ENCODE data around the gene MLXIP.
"Not testable (repeated sequence)": the region's sequence is repeated elsewhere in the genome, so short reads cannot be mapped to it uniquely, and the experiment has no call there.

MLXIP gene

GRCh38 chr12:122106843-122107242, 28.3 kb downstream of the MLXIP start:
- Histone ChIP-seq H3K27ac (ENCODE audit: insufficient read depth, low read length, poor library complexity, severe bottlenecking) (no peak overlapping the region), H3K36me3 (ENCODE audit: control insufficient read depth, insufficient read depth, low read length) (no peaks in the 10 kb centered on the region), H3K4me1 (ENCODE audit: control insufficient read depth, insufficient read depth, low read length, poor library complexity, severe bottlenecking) (peaks cover 30% of the 10 kb centered on the region), H3K27me3 (replicated peaks; ENCODE audit: control insufficient read depth, insufficient read depth, low read length, poor library complexity, severe bottlenecking) (no peaks in the 10 kb centered on the region), H3K9me3 (ENCODE audit: control insufficient read depth, low read length) (no peaks in the 10 kb centered on the region), H3K4me3 (ENCODE audit: insufficient read depth, low read depth, low read length, poor library complexity, severe bottlenecking) (no peak overlapping the region)
- no peak for DNase-seq

- no peaks in the 10 kb centered on the region for H3K36me3 ChIP-seq (ENCODE audit: control insufficient read depth, insufficient read depth, low read length)
- H3K9me3 ChIP-seq (ENCODE audit: control insufficient read depth, low read length): no peaks in the 10 kb centered on the region
- H3K27ac ChIP-seq (ENCODE audit: insufficient read depth, low read length, poor library complexity, severe bottlenecking): no peak overlapping the region
- H3K4me3 ChIP-seq (ENCODE audit: insufficient read depth, low read depth, low read length, poor library complexity, severe bottlenecking): no peak overlapping the region
- H3K4me1 ChIP-seq (ENCODE audit: control insufficient read depth, insufficient read depth, low read length, poor library complexity, severe bottlenecking): peaks cover 30% of the 10 kb centered on the region
- no peak for DNase-seq
- no peaks in the 10 kb centered on the region for H3K27me3 ChIP-seq (replicated peaks; ENCODE audit: control insufficient read depth, insufficient read depth, low read length, poor library complexity, severe bottlenecking)
These were observed 28.7 kb downstream of the MLXIP start for GRCh38 chr12:122107261-122107660.

GRCh38 chr12:122111089-122111641, 32.6 kb downstream of the MLXIP start:
- H3K27me3 ChIP-seq (replicated peaks; ENCODE audit: control insufficient read depth, insufficient read depth, low read length, poor library complexity, severe bottlenecking): no peaks in the 10 kb centered on the region
- H3K36me3 ChIP-seq (ENCODE audit: control insufficient read depth, insufficient read depth, low read length): no peaks in the 10 kb centered on the region
- no peak for DNase-seq
- H3K9me3 ChIP-seq (ENCODE audit: control insufficient read depth, low read length): no peaks in the 10 kb centered on the region
- H3K4me1 ChIP-seq (ENCODE audit: control insufficient read depth, insufficient read depth, low read length, poor library complexity, severe bottlenecking): peaks cover 22% of the 10 kb centered on the region
- H3K27ac ChIP-seq (ENCODE audit: insufficient read depth, low read length, poor library complexity, severe bottlenecking): no peak overlapping the region
- no peak overlapping the region for H3K4me3 ChIP-seq (ENCODE audit: insufficient read depth, low read depth, low read length, poor library complexity, severe bottlenecking)

GRCh38 chr12:122116707-122117535, 38.4 kb downstream of the MLXIP start:
- DNase-seq: no peak
- Histone ChIP-seq H3K4me3 (ENCODE audit: insufficient read depth, low read depth, low read length, poor library complexity, severe bottlenecking) (no peak overlapping the region), H3K4me1 (ENCODE audit: control insufficient read depth, insufficient read depth, low read length, poor library complexity, severe bottlenecking) (no peaks in the 10 kb centered on the region)

GRCh38 chr12:122117979-122118378, 39.4 kb downstream of the MLXIP start:
- peaks cover under 1% of the 10 kb centered on the region for H3K4me1 ChIP-seq (ENCODE audit: control insufficient read depth, insufficient read depth, low read length, poor library complexity, severe bottlenecking)
- DNase-seq: no peak
- H3K27me3 ChIP-seq (replicated peaks; ENCODE audit: control insufficient read depth, insufficient read depth, low read length, poor library complexity, severe bottlenecking): no peaks in the 10 kb centered on the region

More at GRCh38 chr12:122116707-122117535, 38.4 kb downstream of the MLXIP start:
- Histone ChIP-seq H3K27me3 (replicated peaks; ENCODE audit: control insufficient read depth, insufficient read depth, low read length, poor library complexity, severe bottlenecking) (no peaks in the 10 kb centered on the region), H3K36me3 (ENCODE audit: control insufficient read depth, insufficient read depth, low read length) (peaks cover 3% of the 10 kb centered on the region), H3K9me3 (ENCODE audit: control insufficient read depth, low read length) (no peaks in the 10 kb centered on the region), H3K27ac (ENCODE audit: insufficient read depth, low read length, poor library complexity, severe bottlenecking) (no peak overlapping the region)

GRCh38 chr12:122121341-122121740, 42.8 kb downstream of the MLXIP start:
- H3K4me1 ChIP-seq (ENCODE audit: control insufficient read depth, insufficient read depth, low read length, poor library complexity, severe bottlenecking); H3K36me3 ChIP-seq (ENCODE audit: control insufficient read depth, insufficient read depth, low read length); H3K27me3 ChIP-seq (replicated peaks; ENCODE audit: control insufficient read depth, insufficient read depth, low read length, poor library complexity, severe bottlenecking); H3K9me3 ChIP-seq (ENCODE audit: control insufficient read depth, low read length); H3K27ac ChIP-seq (ENCODE audit: insufficient read depth, low read length, poor library complexity, severe bottlenecking); DNase-seq; H3K4me3 ChIP-seq (ENCODE audit: insufficient read depth, low read depth, low read length, poor library complexity, severe bottlenecking): not testable (repeated sequence)

More at GRCh38 chr12:122117979-122118378, 39.4 kb downstream of the MLXIP start:
- Histone ChIP-seq H3K9me3 (ENCODE audit: control insufficient read depth, low read length) (no peaks in the 10 kb centered on the region), H3K36me3 (ENCODE audit: control insufficient read depth, insufficient read depth, low read length) (peaks cover 3% of the 10 kb centered on the region), H3K4me3 (ENCODE audit: insufficient read depth, low read depth, low read length, poor library complexity, severe bottlenecking) (no peak overlapping the region), H3K27ac (ENCODE audit: insufficient read depth, low read length, poor library complexity, severe bottlenecking) (no peak overlapping the region)

GRCh38 chr12:122121745-122122144, 43.2 kb downstream of the MLXIP start:
- H3K27me3 ChIP-seq (replicated peaks; ENCODE audit: control insufficient read depth, insufficient read depth, low read length, poor library complexity, severe bottlenecking): no peaks in the 10 kb centered on the region
- no peaks in the 10 kb centered on the region for H3K36me3 ChIP-seq (ENCODE audit: control insufficient read depth, insufficient read depth, low read length)
- no peak overlapping the region for H3K4me3 ChIP-seq (ENCODE audit: insufficient read depth, low read depth, low read length, poor library complexity, severe bottlenecking)
- H3K9me3 ChIP-seq (ENCODE audit: control insufficient read depth, low read length): no peaks in the 10 kb centered on the region
- no peak for DNase-seq
- no peak overlapping the region for H3K27ac ChIP-seq (ENCODE audit: insufficient read depth, low read length, poor library complexity, severe bottlenecking)
- peaks cover 6% of the 10 kb centered on the region for H3K4me1 ChIP-seq (ENCODE audit: control insufficient read depth, insufficient read depth, low read length, poor library complexity, severe bottlenecking)

GRCh38 chr12:122123051-122123760, 44.6 kb downstream of the MLXIP start:
- no peak overlapping the region for H3K27ac ChIP-seq (ENCODE audit: insufficient read depth, low read length, poor library complexity, severe bottlenecking)

GRCh38 chr12:122123761-122124145, 45.2 kb downstream of the MLXIP start:
- no peak overlapping the region for H3K27ac ChIP-seq (ENCODE audit: insufficient read depth, low read length, poor library complexity, severe bottlenecking)
- H3K27me3 ChIP-seq (replicated peaks; ENCODE audit: control insufficient read depth, insufficient read depth, low read length, poor library complexity, severe bottlenecking): no peaks in the 10 kb centered on the region
- no peak overlapping the region for H3K4me3 ChIP-seq (ENCODE audit: insufficient read depth, low read depth, low read length, poor library complexity, severe bottlenecking)
- H3K36me3 ChIP-seq (ENCODE audit: control insufficient read depth, insufficient read depth, low read length): peaks cover 17% of the 10 kb centered on the region
- H3K4me1 ChIP-seq (ENCODE audit: control insufficient read depth, insufficient read depth, low read length, poor library complexity, severe bottlenecking): peaks cover 6% of the 10 kb centered on the region
- DNase-seq: no peak
- H3K9me3 ChIP-seq (ENCODE audit: control insufficient read depth, low read length): no peaks in the 10 kb centered on the region

More at GRCh38 chr12:122123051-122123760, 44.6 kb downstream of the MLXIP start:
- no peak overlapping the region for H3K4me3 ChIP-seq (ENCODE audit: insufficient read depth, low read depth, low read length, poor library complexity, severe bottlenecking)
- DNase-seq: peak; percentile 31 to 57 (median 42)
- H3K9me3 ChIP-seq (ENCODE audit: control insufficient read depth, low read length): no peaks in the 10 kb centered on the region
- peaks cover 6% of the 10 kb centered on the region for H3K4me1 ChIP-seq (ENCODE audit: control insufficient read depth, insufficient read depth, low read length, poor library complexity, severe bottlenecking)
- H3K27me3 ChIP-seq (replicated peaks; ENCODE audit: control insufficient read depth, insufficient read depth, low read length, poor library complexity, severe bottlenecking): no peaks in the 10 kb centered on the region
- H3K36me3 ChIP-seq (ENCODE audit: control insufficient read depth, insufficient read depth, low read length): peaks cover 12% of the 10 kb centered on the region

GRCh38 chr12:122124370-122124769, 45.8 kb downstream of the MLXIP start:
- Histone ChIP-seq H3K4me1 (ENCODE audit: control insufficient read depth, insufficient read depth, low read length, poor library complexity, severe bottlenecking) (peaks cover 6% of the 10 kb centered on the region), H3K4me3 (ENCODE audit: insufficient read depth, low read depth, low read length, poor library complexity, severe bottlenecking) (no peak overlapping the region), H3K27me3 (replicated peaks; ENCODE audit: control insufficient read depth, insufficient read depth, low read length, poor library complexity, severe bottlenecking) (no peaks in the 10 kb centered on the region), H3K27ac (ENCODE audit: insufficient read depth, low read length, poor library complexity, severe bottlenecking) (no peak overlapping the region), H3K9me3 (ENCODE audit: control insufficient read depth, low read length) (no peaks in the 10 kb centered on the region), H3K36me3 (ENCODE audit: control insufficient read depth, insufficient read depth, low read length) (peaks cover 24% of the 10 kb centered on the region)
- no peak for DNase-seq
